ENCODE data around the gene CABLES1.

CABLES1 gene

DNA sequence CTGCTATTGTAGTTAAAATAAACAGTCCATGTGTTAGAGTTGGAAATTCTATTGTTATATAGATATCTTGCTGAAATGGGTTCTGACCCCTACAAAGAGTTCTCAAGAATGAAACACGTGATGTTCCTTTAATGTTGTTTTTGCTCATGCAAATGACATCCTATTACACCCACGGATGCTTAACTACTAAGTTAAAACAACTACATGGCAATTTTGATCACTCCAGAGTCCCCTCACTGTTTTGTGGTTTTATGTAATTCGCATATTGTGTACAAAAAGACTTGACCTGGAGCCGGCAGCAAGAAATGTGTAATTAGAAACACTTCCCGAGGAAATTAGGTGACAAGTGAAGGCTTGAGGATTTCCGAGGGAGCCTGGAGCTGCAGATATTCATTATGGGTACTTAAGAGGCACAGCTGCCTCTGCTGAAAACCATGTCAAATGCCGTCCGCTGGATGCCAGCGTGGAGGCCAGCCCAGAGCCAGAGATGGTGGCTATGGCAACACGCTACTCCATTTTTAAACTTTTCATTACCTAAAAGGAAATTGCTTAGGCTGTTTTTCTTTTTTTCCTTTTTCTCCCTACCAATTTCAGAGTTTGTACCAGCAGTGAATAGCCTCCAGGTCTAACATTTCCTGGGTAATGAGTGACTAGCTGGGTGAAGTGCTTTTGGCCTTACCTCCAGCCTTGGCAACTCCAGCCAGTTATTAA, 21.0 kb upstream of the CABLES1 start:
- DNase-seq (ENCODE audit: low spot score): no peak

DNA sequence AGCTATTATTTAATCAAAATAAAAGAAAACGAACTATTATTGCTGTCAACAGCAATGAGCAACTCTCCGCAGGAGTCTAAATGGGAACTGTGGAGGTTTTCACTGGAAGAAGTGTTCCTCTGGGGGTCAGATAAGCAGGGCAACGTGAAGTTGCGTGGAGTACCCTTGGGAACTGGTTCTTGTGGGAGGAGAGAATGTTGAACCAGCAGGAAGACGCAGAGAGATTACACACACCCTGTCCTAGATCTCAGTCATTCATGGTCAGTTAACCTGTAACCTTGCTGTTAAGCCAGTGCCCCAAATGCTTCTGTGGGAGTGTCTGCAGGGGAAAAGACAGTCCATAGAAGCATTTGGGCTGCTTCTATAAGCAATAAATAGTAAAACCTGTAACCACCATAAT, 20.4 kb upstream of the CABLES1 start:
- no peak for DNase-seq (ENCODE audit: low spot score)

DNA sequence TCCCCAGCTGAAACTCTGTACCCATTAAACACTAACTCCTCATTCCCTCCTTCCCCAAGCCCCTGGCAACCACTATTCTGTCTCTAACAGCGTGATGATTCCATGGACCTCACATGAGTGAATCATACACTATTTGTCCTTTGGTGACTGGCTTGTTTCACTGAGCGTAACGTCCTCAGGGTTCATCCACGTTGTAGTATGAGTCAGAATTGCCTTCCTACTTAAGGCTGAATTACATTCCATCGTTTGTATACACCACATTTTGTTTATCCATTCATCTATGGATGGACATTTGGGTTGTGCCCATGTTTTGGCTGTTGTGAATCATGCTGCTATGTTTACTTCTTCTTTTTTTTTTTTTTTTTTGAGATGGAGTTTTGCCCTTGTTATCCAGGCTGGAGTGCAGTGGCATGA, 19.6 kb upstream of the CABLES1 start:
- DNase-seq (ENCODE audit: low spot score): no peak

DNA sequence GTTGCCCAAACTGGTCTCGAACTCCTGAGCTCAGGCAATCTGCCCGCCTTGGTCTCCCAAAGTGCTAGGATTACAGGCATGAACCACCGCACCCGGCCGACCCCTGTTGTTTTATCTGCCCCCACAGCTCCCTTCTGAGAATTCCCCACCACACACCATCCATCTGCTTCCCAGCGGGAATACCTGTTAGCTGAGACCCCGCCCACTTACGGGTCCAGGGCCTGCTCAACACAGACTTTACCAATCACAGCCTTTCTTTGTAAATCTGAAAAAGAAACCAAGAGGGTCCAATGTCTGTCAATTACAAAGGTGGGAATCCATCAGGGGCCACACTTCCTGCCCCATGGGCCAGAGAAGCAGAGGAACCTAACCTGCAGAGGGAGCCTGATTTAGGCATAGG, 14.2 kb upstream of the CABLES1 start:
- no peak for DNase-seq (ENCODE audit: low spot score)

DNA sequence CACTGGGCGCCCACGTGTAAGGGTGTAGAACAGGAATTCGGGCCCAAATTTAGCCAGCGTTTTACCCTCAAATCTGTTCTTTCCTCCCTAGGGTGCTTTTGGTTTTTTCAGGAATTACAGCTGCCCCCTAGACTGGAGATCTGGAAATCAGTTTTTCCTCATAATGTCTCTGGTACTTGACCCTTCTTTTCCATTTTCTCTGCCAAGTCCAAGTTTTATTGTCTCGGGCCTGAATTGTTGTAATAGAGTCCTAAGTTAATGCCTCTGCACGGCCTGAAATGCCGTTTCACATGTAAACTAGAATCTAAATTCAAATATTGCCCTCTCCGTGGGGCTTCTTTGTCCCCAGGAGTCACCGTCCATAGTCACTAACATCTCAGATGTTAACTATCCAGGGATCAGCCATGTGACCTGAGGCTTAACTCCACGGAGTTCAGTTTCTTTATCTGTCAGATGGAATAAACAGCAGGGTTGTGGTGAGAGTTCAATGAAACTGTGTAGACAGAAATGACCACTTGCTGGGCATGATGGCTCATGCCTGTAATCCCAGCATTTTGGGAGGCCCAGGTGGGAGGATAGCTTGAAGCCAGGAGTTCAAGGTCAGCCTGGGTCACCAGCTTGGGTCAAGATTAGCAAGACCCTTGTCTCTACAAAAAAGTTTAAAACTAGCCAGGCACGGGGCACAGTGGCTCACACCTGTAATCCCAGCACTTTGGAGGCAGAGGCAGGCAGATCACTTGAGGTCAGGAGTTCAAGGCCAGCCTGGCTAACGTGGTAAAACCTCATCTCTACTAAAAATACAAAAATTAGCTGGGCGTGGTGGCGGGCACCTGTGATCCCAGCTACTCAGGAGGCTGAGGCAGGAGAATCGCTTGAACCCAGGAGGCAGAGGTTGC, 12.7 kb upstream of the CABLES1 start:
- DNase-seq (ENCODE audit: low spot score): no peak

- DNase-seq (ENCODE audit: low spot score): no peak
Measured at GRCh38 chr18:23126376-23127056, 8.8 kb upstream of the CABLES1 start.

- DNase-seq (ENCODE audit: low spot score): no peak
Measured at GRCh38 chr18:23127090-23127489, 8.2 kb upstream of the CABLES1 start.

DNA sequence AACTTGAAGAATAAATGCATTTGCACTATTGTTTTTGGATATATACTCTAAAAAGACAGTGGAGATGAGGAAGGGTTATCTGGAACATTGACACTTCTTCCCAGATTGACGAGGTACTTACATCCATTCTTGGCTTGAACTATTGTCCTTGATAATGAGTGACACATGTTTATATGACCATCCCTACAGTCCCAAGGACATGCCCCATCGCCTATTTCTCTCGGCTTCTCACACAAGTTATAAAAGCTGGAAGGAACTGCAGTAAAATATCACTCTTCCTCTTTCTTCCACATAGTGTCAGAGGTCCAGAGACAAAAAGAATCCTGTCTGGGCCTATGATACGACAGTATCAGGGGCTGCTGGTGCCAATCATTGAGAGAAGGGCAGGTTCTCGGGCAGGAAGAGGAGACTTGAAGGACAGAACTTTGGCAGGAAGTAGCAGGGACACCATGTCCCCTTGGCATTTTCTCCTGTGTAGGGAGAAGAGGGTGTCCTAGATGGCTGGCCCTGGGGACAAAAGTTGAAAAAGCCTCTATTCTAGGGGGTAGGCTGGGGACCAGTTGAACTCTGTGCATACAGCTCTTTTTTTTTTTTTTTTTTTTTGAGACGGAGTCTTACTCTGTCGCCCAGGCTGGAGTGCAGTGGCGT, 5.8 kb upstream of the CABLES1 start:
- no peak for DNase-seq (ENCODE audit: low spot score)

DNA sequence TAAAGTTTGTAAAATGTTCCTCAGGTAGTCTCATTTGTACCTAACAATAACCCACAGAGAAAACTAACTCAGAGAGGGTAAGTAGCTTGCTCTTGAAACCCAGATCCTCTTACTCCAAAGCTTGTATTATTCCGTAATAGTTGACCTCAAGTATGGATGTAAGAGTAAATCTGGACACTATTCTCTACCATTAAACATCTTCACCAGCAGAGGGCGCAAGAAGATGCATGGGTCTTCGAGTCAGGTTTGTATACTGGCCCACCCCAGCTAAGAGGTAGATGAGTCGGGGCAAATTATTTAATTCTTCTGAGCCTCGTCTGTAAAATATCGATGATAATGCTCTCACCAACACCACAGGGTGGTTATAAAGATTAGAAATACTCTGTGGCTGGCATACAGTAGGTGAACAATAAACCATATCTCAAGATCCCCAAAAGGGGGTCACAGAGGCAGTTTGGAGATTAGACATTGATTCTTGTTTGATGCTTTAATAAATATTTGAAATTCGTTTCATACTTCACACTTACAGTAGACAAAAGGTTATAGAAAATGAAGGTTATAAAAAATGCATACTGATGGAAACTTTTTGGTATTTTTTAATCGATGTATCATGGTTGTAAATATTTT, 3.5 kb upstream of the CABLES1 start:
- DNase-seq (ENCODE audit: low spot score): peak; percentile 71

DNA sequence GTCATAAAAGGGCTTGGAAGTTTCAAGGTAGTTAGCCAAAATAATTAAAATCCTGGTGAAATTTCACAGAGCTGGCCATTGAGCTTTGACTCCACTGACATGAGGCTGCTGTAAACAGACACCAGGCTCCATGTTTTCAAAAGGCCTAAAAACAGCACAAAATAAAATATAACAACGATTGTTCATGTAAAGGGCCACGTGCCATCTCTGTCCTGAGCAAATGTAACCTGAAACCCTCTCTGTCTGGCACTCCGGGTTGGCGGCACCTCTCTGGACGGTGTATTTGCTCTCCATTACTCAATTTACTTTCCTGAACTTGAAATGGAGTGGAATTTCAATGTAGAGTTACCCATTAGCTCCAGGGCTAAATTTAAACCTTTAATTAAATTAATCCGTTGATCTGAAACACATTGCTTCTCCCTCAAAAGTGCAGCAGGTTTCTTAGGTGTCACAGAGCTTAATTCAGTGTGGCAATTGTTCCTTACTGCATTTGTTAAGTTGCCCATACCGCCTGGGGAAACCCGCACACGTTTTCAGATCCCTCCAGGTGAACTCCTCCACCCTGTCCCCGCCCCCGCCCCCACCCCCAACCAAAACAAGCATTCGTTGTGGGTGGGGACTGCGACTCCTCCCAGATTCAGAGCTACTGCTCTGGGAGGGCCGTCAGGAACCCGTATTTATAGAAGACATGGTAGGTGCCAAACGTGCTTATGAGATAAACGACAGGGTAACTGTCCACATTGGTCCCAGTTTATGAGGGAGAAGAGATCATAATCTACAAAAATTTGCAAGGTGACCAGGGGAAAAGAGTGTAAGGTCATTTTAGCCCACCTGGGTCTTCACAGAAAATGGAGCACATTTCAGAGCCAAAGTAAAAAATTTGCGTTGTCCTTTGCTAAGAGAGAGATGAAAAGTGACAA, 1.2 kb upstream of the CABLES1 start:
- DNase-seq (ENCODE audit: low spot score): peak; percentile 28

- DNase-seq (ENCODE audit: low spot score): peak; percentile 46
Measured at GRCh38 chr18:23135550-23136325, 453 bp downstream of the CABLES1 start.

DNA sequence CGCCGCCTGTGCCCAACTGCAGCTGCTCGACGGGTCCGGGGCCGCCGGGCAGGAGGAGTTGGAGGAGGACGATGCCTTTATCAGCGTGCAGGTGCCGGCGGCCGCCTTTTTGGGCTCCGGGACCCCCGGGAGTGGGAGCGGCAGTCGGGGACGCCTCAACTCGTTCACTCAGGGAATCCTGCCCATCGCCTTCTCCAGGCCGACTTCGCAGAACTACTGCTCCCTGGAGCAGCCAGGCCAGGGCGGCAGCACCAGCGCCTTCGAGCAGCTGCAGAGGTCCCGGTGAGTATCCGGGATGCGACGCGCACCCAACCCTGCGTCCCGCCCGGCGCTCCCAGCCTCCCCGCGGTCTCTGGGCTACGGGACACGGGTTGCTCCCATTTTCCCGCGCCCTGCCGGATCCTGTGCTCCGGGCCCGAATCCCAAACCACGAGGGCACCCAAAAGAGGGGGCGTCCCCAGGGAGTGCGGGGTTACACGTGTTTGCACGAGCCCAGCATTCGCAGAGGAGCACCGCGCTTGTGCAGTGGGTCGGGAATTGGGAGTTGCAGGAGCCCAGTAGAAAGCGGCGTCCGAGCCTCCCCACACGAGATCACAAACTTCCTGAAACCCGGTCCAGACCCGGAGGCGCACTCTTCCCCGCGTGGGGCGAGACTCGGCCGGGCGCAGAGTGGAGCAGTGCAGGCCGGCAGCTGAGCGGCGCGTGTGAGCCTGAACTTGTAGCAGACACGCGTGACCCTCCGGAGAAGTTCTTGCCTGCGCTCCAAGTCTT, 1.2 kb downstream of the CABLES1 start:
- peak; percentile 35 for DNase-seq (ENCODE audit: low spot score)

GRCh38 chr18:23137097-23137635, 1.9 kb downstream of the CABLES1 start:
- no peak for DNase-seq (ENCODE audit: low spot score)

DNA sequence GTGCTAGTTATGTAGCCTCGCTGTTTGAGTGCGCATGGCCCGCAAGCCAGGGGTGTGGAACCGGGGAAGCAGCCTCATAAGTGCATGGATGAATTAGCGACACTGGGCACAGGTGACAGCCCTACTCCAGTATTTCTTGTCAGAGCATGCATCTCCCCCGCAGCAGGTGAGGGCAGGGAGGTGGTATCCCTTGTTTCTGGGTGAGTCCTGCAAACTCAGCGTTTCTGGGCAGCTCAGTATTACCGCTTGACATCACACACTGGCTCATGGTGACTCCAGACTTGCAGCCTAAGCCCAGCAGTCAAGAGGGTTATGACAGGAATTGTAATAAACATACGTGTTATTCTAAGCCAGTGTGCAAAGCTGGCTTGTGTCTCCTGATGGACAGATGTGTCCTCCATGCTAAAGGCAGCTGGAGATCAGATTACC, 2.5 kb downstream of the CABLES1 start:
- DNase-seq (ENCODE audit: low spot score): no peak

GRCh38 chr18:23138471-23138870, 3.2 kb downstream of the CABLES1 start:
- no peak for DNase-seq (ENCODE audit: low spot score)

- no peak for DNase-seq (ENCODE audit: low spot score)
Measured at GRCh38 chr18:23141104-23141999, 6.1 kb downstream of the CABLES1 start.

- no peak for DNase-seq (ENCODE audit: low spot score)
Measured at GRCh38 chr18:23142251-23142929, 7.1 kb downstream of the CABLES1 start.

All from germinal center (tissue), 1 donor.